ENCODE data around the gene RNF224. TPM values are rescaled to one million over a fixed set of nuclear protein-coding genes. Genes with fewer than 3 reads are reported as not detected.
A peak's percentile ranks its signal among the peaks of the same experiment; 100 is the strongest.

Gene RNF224
- total and polyA plus RNA-seq, 12 donors: 0.14 TPM; not detected in 11

GRCh38 chr9:137205126-137206069 is 21.9 kb upstream of the RNF224 start, which contains the start of the genes NDOR1 and TMEM203:
Gene NDOR1, plus strand, starts transcription at chr9:137205700. Its CDS starts 78 bp downstream, at chr9:137205778.
Gene TMEM203, minus strand, starts transcription at chr9:137205648. Its CDS starts 234 bp downstream, at chr9:137205414.
- WGBS, 2 donors: 0% methylated on average over 76 to 98 of the region's 98 CpGs
- Histone ChIP-seq H3K27me3 (no peaks in the 10 kb centered on the region), H3K9me3 (no peaks in the 10 kb centered on the region), H3K4me3 (peak within 1 kb of the TSS; percentile 31 to 96 (median 86)), H3K4me1 (peaks cover 20 to 58% (median 54%) of the 10 kb centered on the region in 9 donors), H3K27ac (peak within 1 kb of the TSS in 9 of 10 donors; percentile 75 to 94 (median 89)), H3K36me3 (peaks cover 0 to 23% (median 0%) of the 10 kb centered on the region in 9 donors)
- intact Hi-C loops (cut with DNase I): loop anchor here in 1 of 10 donors (1.0 kb wide), 1 partner anchor 17 kb away; the partner anchor contains the start of genes ANAPC2 and SSNA1
- TF ChIP-seq, protein P1, sequence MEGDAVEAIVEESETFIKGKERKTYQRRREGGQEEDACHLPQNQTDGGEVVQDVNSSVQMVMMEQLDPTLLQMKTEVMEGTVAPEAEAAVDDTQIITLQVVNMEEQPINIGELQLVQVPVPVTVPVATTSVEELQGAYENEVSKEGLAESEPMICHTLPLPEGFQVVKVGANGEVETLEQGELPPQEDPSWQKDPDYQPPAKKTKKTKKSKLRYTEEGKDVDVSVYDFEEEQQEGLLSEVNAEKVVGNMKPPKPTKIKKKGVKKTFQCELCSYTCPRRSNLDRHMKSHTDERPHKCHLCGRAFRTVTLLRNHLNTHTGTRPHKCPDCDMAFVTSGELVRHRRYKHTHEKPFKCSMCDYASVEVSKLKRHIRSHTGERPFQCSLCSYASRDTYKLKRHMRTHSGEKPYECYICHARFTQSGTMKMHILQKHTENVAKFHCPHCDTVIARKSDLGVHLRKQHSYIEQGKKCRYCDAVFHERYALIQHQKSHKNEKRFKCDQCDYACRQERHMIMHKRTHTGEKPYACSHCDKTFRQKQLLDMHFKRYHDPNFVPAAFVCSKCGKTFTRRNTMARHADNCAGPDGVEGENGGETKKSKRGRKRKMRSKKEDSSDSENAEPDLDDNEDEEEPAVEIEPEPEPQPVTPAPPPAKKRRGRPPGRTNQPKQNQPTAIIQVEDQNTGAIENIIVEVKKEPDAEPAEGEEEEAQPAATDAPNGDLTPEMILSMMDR (IDR thresholded peaks at IDR 0.05): no peak
- DNase-seq: peak; percentile 94
- peak; percentile 58 to 74 (median 66) for ATAC-seq

GRCh38 chr9:137206602-137207001 is 20.7 kb upstream of the RNF224 start:
- peak overlapping the region in 7 of 10 donors; percentile 75 to 96 (median 87) for H3K4me3 ChIP-seq
- H3K27ac ChIP-seq: no peak overlapping the region
- H3K36me3 ChIP-seq: peaks cover 0 to 26% (median 0%) of the 10 kb centered on the region in 9 donors
- 70 to 73% methylated on average over 7 of the region's 7 CpGs for WGBS, 2 donors
- intact Hi-C loops (cut with DNase I): no loop called here
- TF ChIP-seq, protein P1 (IDR thresholded peaks at IDR 0.05): no peak
- DNase-seq (no peak), ATAC-seq (no peak)
- H3K27me3 ChIP-seq: no peaks in the 10 kb centered on the region
- H3K9me3 ChIP-seq: no peaks in the 10 kb centered on the region
- H3K4me1 ChIP-seq: peaks cover 20 to 52% (median 48%) of the 10 kb centered on the region in 9 donors

GRCh38 chr9:137211532-137211931 is 15.8 kb upstream of the RNF224 start:
- peaks cover 0 to 10% (median 6%) of the 10 kb centered on the region in 9 donors for H3K4me1 ChIP-seq
- intact Hi-C loops (cut with DNase I): no loop called here
- no peak overlapping the region for H3K27ac ChIP-seq
- no peaks in the 10 kb centered on the region for H3K9me3 ChIP-seq
- no peak for ATAC-seq
- peaks cover 0 to 50% (median 0%) of the 10 kb centered on the region in 9 donors for H3K36me3 ChIP-seq
- WGBS, 2 donors: 78 to 85% methylated on average over 13 of the region's 13 CpGs
- H3K4me3 ChIP-seq: no peak overlapping the region
- TF ChIP-seq, protein P1 (IDR thresholded peaks at IDR 0.05): no peak
- no peak for DNase-seq
- H3K27me3 ChIP-seq: no peaks in the 10 kb centered on the region

GRCh38 chr9:137212520-137212919 is 14.8 kb upstream of the RNF224 start:
- intact Hi-C loops (cut with DNase I): no loop called here
- peaks cover 0 to 9% (median 5%) of the 10 kb centered on the region in 9 donors for H3K4me1 ChIP-seq
- ATAC-seq (no peak), DNase-seq (no peak)
- H3K9me3 ChIP-seq: no peaks in the 10 kb centered on the region
- no peak overlapping the region for H3K4me3 ChIP-seq
- whole genome bisulfite sequencing, 2 donors: 83 to 84% methylated on average over 21 of the region's 21 CpGs
- no peak overlapping the region for H3K27ac ChIP-seq
- TF ChIP-seq, protein P1 (IDR thresholded peaks at IDR 0.05): no peak
- H3K36me3 ChIP-seq: peaks cover 0 to 52% (median 0%) of the 10 kb centered on the region in 9 donors
- H3K27me3 ChIP-seq: no peaks in the 10 kb centered on the region

Measured in heart right ventricle (tissue), 16 donors.